GM18951 (cell line): ENCODE measurements around the gene ARPC4.

Source experiments
- POLR2A ChIP-seq: IDR thresholded peaks from 4 replicates; pipeline ENCODE4 v1.6.1; 2011; ENCODE audit warnings: mild to moderate bottlenecking; ENCODE audit not compliant: insufficient read length, insufficient read depth; ENCODE audit errors: extremely low read depth
- in situ Hi-C: fragments of 300-500 bp; cut with MboI; formaldehyde crosslinking; loops from one replicate; pipeline ENCODE4 v1.12.0; 2022; ENCODE audit warnings: low sequenced_read_pairs, mixed read lengths, inconsistent platforms; ENCODE audit not compliant: unreplicated experiment

Gene ARPC4

GRCh38 chr3:9779075-9779593, 13.7 kb upstream of the ARPC4 start:
- in situ Hi-C loops, result no loop called here
- no peak for TF ChIP-seq POLR2A

GRCh38 chr3:9779721-9780457, 13.0 kb upstream of the ARPC4 start:
- in situ Hi-C loops, result no loop called here
- TF ChIP-seq POLR2A, result no peak

GRCh38 chr3:9780458-9780812, 12.4 kb upstream of the ARPC4 start:
- in situ Hi-C loops, result no loop called here
- TF ChIP-seq POLR2A, result no peak

GRCh38 chr3:9780910-9781309, 12.0 kb upstream of the ARPC4 start:
- no peak for TF ChIP-seq POLR2A
- in situ Hi-C loops, result no loop called here

GRCh38 chr3:9781551-9781950, 11.3 kb upstream of the ARPC4 start:
- in situ Hi-C loops, result no loop called here
- no peak for TF ChIP-seq POLR2A

GRCh38 chr3:9781978-9782603, 10.8 kb upstream of the ARPC4 start:
- TF ChIP-seq POLR2A, result no peak
- in situ Hi-C loops, result no loop called here

GRCh38 chr3:9782770-9783169, 10.1 kb upstream of the ARPC4 start:
- in situ Hi-C loops, result no loop called here
- TF ChIP-seq POLR2A, result no peak

GRCh38 chr3:9783954-9784353, 8.9 kb upstream of the ARPC4 start:
- TF ChIP-seq POLR2A, result no peak
- in situ Hi-C loops, result no loop called here

GRCh38 chr3:9784965-9785364, 7.9 kb upstream of the ARPC4 start:
- in situ Hi-C loops, result no loop called here
- no peak for TF ChIP-seq POLR2A

GRCh38 chr3:9785602-9786001, 7.3 kb upstream of the ARPC4 start:
- in situ Hi-C loops, result no loop called here
- no peak for TF ChIP-seq POLR2A

GRCh38 chr3:9786209-9786739, 6.6 kb upstream of the ARPC4 start:
- no peak for TF ChIP-seq POLR2A
- in situ Hi-C loops, result no loop called here

GRCh38 chr3:9786825-9787669, 5.8 kb upstream of the ARPC4 start:
- in situ Hi-C loops, result no loop called here
- no peak for TF ChIP-seq POLR2A

- no peak for TF ChIP-seq POLR2A
- in situ Hi-C loops, result no loop called here
Observed at GRCh38 chr3:9787714-9788113, 5.2 kb upstream of the ARPC4 start.
